GM21619 (cell line): ENCODE measurements around the gene CASP4.
"Not testable (repeated sequence)": the region's sequence is repeated elsewhere in the genome, so short reads cannot be mapped to it uniquely, and the experiment has no call there.

ENCODE experiments used
- ATAC-seq: cut with Tn5 transposase; IDR thresholded peaks from one replicate; pipeline ENCODE4 v1.9.1; 2021; ENCODE audit not compliant: unreplicated experiment

CASP4 gene

DNA sequence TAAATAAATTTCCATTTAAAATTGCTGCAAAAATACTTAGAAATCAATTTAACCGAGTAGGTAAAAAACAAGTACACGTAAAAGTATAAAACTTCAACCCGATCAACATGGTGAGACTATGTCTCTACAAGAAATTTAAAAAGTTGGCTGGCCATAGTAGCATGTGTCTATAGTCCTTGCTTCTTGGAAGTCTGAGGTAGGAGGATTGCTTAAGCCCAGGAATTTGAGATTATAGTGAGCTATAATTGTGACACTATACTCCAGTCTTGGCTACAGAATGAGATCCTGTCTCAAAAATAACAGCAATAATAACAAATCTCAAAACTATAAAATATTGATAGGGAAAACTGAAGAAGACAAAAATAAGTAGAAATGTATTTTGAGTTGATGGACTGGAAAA, 11.1 kb downstream of the CASP4 start:
- ATAC-seq: no peak

DNA sequence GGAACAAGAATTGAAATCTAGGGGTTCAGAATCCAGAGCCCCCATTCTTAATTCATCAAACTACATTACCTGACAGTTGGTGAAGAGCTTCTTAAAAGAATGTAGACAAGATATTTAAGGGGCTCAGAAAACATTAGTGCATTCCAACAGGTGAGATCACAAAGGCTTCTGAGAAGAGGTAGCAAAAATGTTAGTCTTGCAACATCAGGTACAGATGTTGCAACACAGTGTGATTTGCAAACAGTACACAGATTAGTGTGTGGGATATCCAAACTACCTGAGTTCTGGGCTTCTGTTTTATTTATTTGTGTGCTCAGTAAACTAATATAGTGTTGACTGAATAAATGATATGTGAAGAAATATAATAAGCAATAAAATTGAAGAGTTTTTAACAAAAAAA, 11.8 kb downstream of the CASP4 start:
- ATAC-seq: no peak

DNA sequence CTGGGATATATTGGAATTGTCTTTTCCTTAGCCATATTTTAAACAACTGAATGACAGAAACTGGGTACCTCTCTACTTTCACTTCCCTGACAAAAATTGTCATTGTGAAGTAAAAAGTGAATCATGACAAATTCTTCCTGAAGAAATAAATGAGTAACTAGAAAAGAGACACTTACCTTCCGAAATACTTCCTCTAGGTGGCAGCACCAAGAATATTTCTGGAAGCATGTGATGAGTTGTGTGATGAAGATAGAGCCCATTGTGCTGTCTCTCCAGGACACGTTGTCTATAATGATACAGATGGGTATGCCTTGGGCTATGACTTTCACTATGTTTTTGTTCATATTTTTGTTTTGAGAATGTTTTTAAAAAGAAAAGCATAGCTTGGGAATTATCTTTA, 21.5 kb downstream of the CASP4 start:
- ATAC-seq: peak; percentile 96

DNA sequence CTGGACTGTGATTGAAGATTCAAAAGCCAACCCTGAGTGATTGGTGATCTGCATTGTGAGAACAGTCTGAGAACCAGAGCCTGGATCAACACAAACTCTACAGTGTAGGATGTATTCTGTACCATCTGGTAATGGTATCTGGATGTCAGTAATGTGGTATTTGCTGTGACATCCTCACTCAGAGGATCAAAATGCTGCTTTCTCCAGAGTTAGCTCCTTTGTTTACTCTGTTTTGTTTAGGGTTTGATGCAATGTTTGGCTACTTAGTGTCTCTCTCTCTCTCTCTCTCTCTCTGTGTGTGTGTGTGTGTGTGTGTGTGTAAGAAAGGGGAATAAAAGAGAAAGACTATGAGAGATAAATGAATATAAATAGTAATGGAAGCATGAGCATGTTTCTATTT, 24.3 kb downstream of the CASP4 start:
- ATAC-seq: no peak

DNA sequence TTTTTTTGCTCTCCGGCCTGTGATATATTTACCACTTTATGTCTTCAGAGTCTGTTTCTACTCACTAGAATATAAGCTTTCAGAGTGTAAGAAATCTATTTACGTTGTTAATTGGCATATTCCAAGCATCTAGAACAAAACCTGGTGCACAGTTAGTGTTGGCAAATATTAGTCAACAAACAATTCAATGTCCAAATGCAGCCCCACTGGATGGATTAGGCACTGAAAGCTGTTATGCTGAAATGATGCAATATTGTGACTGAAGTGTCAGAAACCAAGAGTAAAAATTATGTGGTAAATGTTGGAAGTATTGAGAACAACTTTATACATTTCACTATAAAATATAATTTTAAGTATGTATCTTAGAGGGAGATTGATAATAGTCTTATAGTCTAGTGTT, 24.8 kb downstream of the CASP4 start:
- no peak for ATAC-seq

DNA sequence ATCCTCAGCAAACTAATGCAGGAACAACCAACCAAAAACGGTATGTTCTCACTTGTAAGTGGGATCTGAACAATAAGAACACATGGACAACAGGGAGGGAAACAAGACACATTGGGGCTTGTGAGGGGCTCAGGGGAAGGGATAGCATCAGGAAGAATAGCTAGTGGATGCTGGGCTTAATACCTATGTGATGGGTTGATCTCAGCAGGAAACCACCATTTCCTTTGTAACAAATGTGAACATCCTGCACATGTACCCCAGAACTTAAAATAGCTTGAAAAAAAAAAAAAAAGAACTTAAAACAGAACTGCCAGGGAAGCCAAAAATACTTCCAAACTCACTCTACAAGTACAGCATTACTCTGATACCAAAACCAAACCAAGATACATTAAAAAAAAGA, 33.8 kb downstream of the CASP4 start:
- ATAC-seq: no peak

DNA sequence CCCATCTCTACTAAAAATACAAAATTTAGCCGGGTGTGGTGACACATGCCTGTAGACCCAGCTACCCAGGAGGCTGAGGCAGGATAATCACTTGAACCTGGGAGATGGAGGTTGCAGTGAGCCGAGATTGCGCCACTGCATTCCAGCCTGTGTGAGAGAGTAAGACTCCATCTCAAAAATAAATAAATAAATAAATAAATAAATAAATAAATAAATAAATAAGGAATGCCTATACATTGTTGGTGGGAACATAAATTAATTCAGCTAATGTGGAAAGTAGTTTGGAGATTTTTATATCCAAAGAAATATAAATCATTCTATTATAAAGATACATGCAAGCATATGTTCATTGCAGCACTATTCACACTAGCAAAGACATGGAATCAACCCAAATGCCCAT, 34.3 kb downstream of the CASP4 start:
- ATAC-seq: not testable (repeated sequence)

DNA sequence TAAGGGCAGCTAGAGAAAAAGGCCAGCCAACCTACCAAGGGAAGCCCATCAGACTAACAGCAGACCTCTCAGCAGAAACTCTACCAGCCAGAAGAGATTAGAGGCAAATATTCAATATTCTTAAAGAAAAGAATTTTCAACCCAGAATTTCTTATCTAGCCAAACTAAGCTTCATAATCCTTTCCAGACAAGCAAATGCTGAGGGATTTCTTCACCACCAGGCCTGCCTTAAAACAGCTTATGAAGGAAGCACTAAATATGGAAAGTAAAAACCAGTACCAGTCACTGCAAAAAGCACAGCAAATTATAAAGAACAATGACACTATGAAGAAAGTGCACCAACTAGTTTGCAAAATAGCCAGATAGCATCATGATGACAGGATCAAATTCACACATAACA, 39.6 kb downstream of the CASP4 start:
- ATAC-seq: no peak

DNA sequence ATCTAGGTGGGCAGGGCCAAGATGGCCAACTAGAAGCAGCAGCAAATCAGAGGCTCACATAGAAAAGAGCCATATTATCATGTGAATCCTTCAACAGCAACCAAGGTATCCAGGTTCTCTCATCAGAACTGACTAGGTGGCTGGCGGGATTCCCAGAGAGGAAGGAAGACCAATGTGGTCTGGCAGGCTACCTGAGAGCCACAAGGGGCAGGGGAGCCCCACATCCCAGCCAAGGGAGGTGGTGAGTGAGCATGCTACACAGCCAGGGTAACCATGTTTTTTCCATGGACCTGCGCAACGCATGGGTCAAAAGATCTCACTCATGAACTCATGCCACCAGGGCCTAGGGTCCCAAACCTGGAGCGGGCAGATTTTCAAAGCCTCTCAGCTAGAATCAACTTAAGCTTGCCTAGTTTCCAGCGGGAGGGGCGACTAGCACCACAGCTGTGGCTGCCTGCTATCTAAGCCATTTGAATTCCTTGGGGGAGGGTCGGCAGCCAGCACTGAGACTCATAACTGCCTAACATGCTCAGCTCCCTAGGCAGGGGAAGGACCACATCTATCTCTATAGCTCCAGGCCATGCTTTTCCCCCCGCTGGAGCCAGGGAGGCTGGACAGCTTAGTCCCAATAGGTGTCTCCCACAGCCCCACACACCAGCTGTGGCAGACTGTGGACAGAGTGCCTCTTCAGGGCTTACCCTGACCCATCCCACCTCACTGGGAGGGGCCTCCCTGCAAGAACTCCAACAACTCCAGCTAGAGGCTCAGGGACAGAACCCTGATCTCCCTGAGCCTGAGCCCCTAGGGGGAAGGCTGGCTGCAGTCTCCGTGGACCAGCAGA, 41.4 kb downstream of the CASP4 start:
- no peak for ATAC-seq

DNA sequence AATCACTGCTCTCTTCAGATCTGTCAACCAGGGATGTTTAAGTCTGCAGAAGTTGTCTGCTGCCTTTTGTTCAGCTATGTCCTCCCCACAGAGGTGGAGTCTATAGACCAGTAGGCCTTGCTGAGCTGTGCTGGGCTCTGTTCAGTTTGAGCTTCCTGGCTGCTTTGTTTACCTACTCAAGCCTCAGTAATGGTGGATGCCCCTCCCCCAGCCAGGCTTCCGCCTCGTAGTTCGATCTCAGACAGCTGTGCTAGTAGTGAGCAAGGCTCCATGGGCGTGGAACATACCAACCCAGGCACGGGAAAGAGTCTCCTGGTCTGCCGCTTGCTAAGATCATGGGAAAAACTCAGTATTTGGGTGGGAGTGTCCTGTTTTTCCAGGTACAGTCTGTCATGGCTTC, 42.5 kb downstream of the CASP4 start:
- no peak for ATAC-seq

DNA sequence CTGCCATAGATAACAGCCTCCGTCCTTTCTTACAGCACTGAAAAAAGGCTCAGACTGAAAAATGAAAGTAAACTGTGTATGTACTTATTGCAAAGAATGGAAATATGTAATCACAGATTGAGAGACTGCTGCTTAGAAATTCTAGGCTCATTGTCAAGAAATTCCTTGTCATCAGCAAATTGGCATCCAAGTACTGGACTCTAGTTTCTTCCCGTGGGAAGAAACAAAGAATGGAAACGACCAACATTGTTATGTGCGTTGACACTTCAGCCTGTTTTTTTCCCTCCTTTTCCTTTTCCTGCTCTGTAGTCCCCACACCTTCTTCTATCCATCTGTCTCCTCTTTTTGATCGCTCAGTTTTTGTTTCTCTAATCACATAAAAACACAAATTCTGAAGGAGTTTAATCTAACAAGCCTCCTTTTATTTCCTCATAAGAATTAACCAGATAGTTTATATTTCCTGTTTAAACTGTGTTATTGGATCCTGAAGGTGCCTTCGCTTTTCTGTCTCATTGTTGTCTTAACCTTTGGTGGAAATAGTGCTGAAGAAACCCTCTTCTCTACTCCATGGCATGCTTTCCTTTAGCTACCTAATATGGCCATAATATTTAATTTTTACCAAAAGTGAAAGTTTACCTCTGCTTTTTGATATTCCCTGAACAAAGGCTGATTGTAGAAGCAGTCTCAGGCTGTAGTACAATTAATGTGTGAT, 50.1 kb downstream of the CASP4 start:
- peak; percentile 77 for ATAC-seq

DNA sequence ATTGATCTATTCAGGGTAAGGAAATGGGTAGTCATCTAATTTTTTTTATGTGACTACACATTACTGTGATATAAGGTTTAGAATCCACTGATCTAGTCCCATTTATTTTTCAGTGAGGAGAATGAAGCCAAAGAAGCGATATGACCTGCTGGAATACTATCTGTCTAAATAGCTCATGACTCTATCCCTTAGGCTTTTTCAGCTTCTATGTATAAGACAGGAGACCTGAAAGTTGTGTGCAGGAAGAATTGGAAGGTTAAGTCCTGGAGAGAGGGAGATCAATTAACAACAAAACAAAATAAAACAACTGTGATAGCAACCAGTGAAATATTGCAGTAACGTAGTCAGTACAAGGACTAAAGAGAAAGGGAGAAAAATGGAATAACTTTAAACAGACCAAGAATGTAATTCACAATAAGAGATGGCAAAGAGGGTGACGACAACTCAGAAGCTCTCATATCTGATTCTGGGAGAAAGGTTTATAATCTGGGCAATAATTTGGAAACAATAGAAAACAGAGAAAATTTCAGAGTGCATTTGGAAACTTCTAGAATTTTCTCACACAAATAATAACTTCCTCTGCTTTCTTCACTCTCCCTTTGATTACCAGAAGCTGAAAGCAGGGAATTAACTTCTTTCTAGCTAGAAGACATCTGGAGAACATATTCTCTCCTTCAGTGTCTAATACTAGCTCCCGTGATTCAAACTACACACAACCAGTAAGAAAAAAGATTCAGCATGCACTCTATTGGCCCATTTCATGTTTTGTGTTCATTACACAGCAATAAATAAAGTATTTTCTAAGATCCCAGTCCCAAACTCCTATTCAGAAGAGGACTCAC, 50.9 kb downstream of the CASP4 start:
- ATAC-seq: peak; percentile 28

DNA sequence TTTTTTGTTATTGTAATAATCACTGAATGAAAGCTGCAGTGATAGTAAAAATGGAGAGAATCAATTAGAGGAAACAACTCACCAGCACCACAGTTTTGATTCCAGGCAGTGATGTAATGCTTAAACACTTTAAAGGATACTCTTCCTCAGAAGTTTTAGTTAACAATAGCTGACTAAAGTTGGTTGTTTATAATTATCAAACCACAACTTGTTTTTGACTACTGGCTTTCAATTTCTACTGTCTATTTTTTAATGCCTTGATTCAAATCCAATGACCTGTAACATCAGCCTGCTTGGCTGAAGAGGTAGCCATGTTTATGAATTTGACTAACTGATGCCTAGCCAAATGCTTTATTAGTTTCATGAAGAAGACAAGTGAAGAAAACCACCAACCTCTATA, 51.9 kb downstream of the CASP4 start:
- no peak for ATAC-seq

DNA sequence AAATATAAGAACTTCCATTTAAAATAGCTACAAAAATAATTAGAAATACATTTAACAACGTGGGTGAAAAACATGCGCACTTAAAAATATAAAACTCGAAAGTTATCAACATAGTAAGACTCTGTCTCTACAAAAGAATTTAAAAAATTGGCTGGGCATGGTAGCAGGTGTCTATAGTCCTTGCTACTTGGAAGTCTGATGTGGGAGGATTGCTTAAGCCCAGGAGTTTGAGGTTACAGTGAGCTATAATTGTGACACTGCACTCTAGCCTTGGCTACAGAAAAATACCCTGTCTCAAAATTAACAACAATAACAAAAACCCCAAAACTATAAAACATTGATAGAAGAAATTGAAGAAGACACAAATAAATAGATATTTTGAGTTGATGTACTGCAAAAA, 56.3 kb downstream of the CASP4 start:
- ATAC-seq: no peak

DNA sequence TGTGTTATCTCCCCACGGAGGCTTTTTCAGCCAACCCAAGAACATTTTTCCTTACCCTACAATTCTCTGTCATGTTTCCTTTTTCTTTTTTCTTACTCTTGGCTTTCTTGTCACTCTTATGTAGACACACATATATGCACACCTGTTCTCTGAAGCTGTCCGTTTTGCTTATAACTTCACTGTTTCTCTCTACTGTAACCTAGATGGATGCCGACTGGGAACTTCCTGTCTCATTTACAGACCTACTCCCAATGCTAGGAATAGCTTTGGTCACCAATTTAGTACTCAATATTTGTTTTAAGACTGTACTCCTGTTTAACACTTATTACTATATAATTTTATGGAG, 60.2 kb downstream of the CASP4 start:
- no peak for ATAC-seq

DNA sequence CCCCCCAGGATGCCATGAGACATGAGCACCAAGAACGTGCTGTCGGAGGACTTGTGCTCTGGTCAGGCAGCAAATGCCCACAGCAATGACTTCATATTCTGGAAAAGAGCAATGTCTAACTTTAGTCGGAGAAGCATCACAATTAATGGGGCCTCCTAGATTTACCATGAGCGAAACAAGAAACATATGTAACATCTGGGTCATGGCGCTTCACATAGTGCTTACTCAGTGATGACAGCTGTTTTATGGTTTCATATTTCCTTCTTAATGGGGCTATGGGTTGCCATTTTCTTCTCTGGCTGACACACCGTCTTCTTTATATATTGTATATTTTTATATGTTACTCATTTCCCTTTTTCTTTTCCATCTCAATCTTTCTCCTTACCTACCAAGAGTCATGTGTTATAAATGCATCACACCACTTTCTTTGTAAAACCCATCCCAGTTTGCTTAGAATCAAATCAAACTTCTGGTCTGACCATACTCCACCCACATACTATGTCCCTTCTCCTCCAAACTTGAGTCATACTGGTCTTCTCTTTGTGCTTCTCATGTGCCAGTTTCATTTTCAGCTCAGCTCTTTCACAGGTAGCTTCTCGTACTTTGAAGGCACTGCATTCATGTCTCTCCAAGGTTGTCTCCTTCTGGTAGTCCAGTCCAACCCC, 60.7 kb downstream of the CASP4 start:
- ATAC-seq: peak; percentile 89

DNA sequence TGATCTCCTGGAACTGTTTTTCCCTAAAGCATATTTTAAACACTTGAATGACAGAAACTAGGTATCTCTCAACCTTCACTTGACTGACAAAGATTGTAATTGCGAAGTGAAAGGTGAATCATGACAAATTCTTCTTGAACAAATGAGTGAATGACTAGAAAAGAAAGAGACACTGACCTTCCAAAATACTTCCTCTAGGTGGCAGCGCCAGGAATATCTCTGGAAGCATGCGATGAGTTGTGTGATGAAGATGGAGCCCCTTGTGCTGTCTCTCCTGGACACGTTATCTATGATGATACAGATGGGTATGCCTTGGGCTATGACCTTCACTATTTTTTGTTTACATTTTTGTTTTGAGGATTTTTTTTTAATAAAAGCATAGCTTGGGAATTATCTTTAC, 63.1 kb downstream of the CASP4 start:
- ATAC-seq: no peak

DNA sequence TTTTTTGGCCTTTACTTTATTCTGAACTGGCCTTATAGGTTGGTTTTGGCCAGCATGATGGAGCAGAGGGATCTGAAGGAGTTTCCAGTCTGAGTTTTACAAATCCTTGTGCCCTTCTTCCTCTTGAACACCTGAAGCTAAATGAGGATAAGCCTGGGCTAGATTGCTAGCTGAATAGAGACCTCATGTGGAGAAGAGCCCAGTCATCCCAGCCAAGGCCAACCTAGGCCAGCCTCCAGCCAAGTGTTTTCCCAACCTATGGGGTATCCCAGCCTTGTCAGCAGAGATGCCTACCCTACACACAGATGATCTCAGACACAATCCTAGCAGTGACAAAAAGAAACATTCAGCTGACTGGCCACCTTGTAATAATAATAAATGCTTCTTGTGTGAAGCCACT, 69.1 kb downstream of the CASP4 start:
- ATAC-seq: no peak

DNA sequence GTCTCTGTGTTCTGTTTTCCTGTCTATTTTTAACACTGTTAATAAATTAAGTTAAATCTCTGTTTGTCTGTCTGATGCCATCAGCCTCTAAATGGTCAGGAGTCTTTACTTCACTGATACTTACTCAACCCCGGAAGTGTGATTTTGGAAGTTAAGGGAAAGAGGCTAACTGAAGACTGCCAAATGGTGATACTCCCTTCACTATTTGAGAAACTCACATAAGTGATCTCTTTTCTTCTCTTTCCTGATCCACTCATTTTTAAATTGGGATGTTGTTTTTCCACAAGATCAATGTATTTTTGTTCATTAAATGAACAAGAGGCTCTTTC, 69.7 kb downstream of the CASP4 start:
- no peak for ATAC-seq

DNA sequence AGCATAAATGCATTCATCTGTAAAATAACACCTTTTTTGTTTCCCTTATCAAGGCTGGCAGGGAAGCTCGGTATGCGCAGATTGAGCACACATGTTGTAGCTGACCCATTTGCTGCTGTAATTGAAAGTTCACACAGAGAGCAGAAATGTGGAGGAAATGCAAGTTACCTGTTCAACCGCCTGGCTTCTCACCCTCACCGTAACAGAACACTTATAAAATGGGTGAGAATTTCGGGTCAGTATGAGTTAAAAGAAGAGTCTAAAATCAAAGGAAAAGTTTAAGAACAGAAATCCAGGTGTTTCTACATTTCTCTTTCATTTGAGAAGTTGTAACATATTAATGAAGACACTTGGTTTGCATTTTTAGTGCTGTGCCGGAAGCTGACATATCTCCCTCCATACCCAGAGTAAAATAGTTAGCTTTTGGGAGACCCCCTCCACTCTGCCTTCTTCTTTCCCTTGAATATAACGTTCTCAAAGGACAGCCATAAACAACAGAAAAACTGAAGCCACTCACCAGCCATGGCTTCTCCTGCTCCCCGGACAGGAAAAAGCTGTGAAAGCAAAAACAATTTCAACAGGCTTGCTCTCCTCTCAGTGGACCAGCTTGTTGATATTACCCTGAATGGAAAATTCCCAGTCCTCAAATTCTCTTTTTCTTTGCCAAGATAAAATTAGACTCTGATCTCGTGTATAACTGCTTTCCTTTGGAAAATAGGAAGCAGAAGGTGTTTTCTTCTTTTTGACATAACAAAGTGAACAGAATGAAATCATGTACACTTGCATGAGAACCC, 70.3 kb downstream of the CASP4 start, which contains the start of gene CASP12:
Gene CASP12, minus strand, starts transcription at position 570 of the 794 bp plus-strand sequence.
- ATAC-seq: peak; percentile 83
